DND-41 (cell line): Measurements from ENCODE around the gene RHBDD1.

Source experiments
- ATAC-seq: fragments of 200-7000 bp; cut with Tn5 transposase; 3 replicates; pipeline ENCODE4 v1.9.1; 2021; ENCODE audit warnings: low read depth; ENCODE audit not compliant: insufficient read depth
- DNase-seq: peaks from one replicate; pipeline ENCODE4 v3.0.0-alpha.2; 2020
- H2AFZ ChIP-seq: 2 replicates; pipeline ENCODE4 v1.6.0; 2012; ENCODE audit warnings: low read depth, low read length
- H3K27ac ChIP-seq: 2 replicates; pipeline ENCODE4 v1.5.1; 2012; ENCODE audit warnings: low read length, inconsistent platforms
- H3K27me3 ChIP-seq: fragments of 200-600 bp; sonication (generic); 2 replicates; pipeline ENCODE4 v1.6.0; 2012; ENCODE audit warnings: low read length, mild to moderate bottlenecking, inconsistent platforms; ENCODE audit not compliant: insufficient read depth, poor library complexity
- H3K36me3 ChIP-seq: 2 replicates; pipeline ENCODE4 v1.5.1; 2012; ENCODE audit warnings: low read length, inconsistent platforms; ENCODE audit not compliant: insufficient read depth
- H3K4me1 ChIP-seq: 2 replicates; pipeline ENCODE4 v1.5.1; 2012; ENCODE audit warnings: mild to moderate bottlenecking, low read length; ENCODE audit not compliant: insufficient read depth
- H3K4me2 ChIP-seq: 2 replicates; pipeline ENCODE4 v1.6.0; 2012; ENCODE audit warnings: mild to moderate bottlenecking, moderate library complexity, low read length, inconsistent platforms; ENCODE audit not compliant: insufficient read depth
- H3K4me3 ChIP-seq, 2 experiments: fragments of 200-600 bp in 1 of 2; shearing (Covaris generic) in 1 of 2; 2 replicates each; pipeline ENCODE4 v1.5.1; 2012 to 2016; ENCODE audit warnings: inconsistent platforms in 2 of 2, low read length in 2 of 2, mild to moderate bottlenecking in 2 of 2, low read depth in 1 of 2, moderate library complexity in 1 of 2
- H3K79me2 ChIP-seq: 2 replicates; pipeline ENCODE4 v1.6.0; 2012; ENCODE audit warnings: low read length, inconsistent platforms; ENCODE audit not compliant: insufficient read depth
- H3K9ac ChIP-seq: 2 replicates; pipeline ENCODE4 v1.6.0; 2012; ENCODE audit warnings: low read depth, mild to moderate bottlenecking, inconsistent platforms, low read length, moderate library complexity
- H3K9me3 ChIP-seq: 2 replicates; pipeline ENCODE4 v1.5.1; 2012; ENCODE audit warnings: low read length, moderate library complexity, mild to moderate bottlenecking, inconsistent platforms; ENCODE audit not compliant: insufficient read depth, severe bottlenecking
- H4K20me1 ChIP-seq: 2 replicates; pipeline ENCODE4 v1.6.0; 2012; ENCODE audit warnings: low read length; ENCODE audit not compliant: insufficient read depth
- CTCF ChIP-seq: IDR thresholded peaks from 2 replicates; pipeline ENCODE4 v1.5.1; 2012; ENCODE audit warnings: borderline replicate concordance, low read length, moderate library complexity, mild to moderate bottlenecking; ENCODE audit not compliant: poor library complexity, severe bottlenecking; ENCODE audit errors: extremely low read depth
- EZH2 ChIP-seq: IDR thresholded peaks from 3 replicates; pipeline ENCODE4 v1.6.1; 2012; ENCODE audit warnings: borderline replicate concordance, low read depth, mild to moderate bottlenecking, moderate library complexity, low read length, inconsistent platforms; ENCODE audit not compliant: severe bottlenecking

The RHBDD1 gene

DNA sequence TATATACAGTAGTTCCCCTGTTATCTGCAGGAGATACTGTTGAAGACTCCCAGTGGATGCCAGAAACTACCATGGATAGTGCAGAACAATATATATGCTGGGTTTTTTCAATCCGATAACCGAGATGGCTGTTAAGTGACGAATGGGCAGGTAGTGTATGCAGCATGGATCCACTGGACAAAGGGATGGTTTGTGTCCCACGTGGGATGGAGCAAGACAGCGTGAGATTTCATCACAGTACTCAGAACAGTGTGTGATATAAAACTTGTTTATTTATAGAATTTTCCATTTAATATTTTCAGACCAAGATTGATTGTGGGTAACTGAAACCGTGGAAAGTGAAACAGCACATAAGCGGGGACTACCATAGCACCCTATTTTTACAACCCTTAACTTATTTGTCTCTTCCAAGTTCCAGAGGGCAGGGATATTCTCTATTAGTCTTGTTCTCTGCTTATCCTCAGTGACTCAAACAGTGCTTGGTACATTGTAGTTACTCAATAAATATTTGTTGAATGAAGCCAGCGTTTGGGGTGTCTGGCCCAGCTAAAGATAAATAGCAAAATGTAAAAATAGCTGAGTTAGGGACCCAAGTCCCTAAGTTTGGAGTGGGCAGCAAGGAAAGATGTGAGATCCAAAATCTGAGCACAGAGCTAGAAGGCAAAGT is 50.0 kb downstream of the RHBDD1 start:
- Histone ChIP-seq H3K79me2 (no peaks in the 10 kb centered on the region), H2AFZ (no peak overlapping the region), H3K36me3 (no peaks in the 10 kb centered on the region), H3K27me3 (no peaks in the 10 kb centered on the region), H4K20me1 (no peaks in the 10 kb centered on the region), H3K4me3 (no peak overlapping the region), H3K9ac (no peak overlapping the region), H3K4me2 (no peak overlapping the region), H3K9me3 (no peaks in the 10 kb centered on the region), H3K4me1 (no peaks in the 10 kb centered on the region), H3K27ac (no peak overlapping the region)
- DNase-seq (no peak), ATAC-seq (no peak)
- TF ChIP-seq CTCF (no peak), EZH2 (no peak)

DNA sequence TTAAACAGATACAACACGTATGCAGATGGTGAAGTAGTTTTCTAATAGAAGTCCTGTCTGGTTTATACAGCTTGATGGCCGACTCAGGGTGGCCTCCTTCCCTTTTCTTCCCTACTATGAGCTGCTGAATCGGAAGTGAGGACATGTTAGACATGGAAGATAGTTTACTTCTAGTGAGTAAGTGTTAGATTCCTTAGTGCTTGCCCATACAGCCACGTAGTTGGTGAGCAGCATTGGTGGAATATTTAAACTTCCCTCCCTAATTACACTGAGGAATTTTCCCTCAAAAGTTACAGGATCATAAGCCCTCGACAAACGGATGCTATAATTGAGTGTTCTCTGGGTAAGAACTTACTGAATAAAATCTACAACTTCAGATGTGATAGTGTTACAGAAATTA is 52.1 kb downstream of the RHBDD1 start:
- TF ChIP-seq EZH2 (no peak), CTCF (no peak)
- DNase-seq, result no peak
- Histone ChIP-seq H3K4me1 (no peaks in the 10 kb centered on the region), H3K27ac (no peak overlapping the region), H3K9ac (no peak overlapping the region), H3K9me3 (no peaks in the 10 kb centered on the region), H3K4me2 (no peak overlapping the region), H3K79me2 (no peaks in the 10 kb centered on the region), H3K27me3 (no peaks in the 10 kb centered on the region), H4K20me1 (no peaks in the 10 kb centered on the region), H2AFZ (no peak overlapping the region), H3K4me3 (no peak overlapping the region), H3K36me3 (peaks cover 4% of the 10 kb centered on the region; the same call in 1 of the 2 replicates)
- no peak for ATAC-seq

GRCh38 chr2:226888378-226888965 is 52.6 kb downstream of the RHBDD1 start:
- no peak for TF ChIP-seq EZH2
- no peak for TF ChIP-seq CTCF
- Histone ChIP-seq H3K79me2 (no peaks in the 10 kb centered on the region), H3K27me3 (no peaks in the 10 kb centered on the region), H4K20me1 (no peaks in the 10 kb centered on the region), H3K4me2 (no peak overlapping the region), H3K36me3 (peaks cover 4% of the 10 kb centered on the region; the same call in 1 of the 2 replicates), H3K4me3 (no peak overlapping the region), H3K27ac (no peak overlapping the region), H3K9ac (no peak overlapping the region), H3K9me3 (no peaks in the 10 kb centered on the region), H2AFZ (no peak overlapping the region), H3K4me1 (no peaks in the 10 kb centered on the region)
- ATAC-seq, result no peak
- DNase-seq, result no peak
